ENCODE measurements around the gene ERCC6L2.

Gene ERCC6L2

DNA sequence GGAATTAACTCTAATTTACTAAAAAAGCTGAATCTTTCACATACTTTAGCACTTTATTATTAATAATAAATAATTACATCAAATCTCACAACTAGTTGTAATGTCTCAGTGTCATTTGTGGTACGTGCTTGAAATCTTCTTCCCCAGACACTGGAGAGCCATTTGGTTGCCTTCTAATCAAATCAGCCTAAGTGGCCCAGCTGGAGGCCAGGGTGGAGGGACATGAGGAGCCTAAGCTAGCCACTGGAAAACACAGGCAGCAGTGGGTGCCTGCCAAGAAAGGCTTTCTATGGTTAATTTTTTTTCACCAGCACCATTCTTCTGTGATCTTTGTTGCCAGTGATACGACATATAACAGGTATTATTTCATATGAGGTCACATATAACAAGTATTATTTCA is 117.0 kb downstream of the ERCC6L2 start:
- no peaks in the 10 kb centered on the region for H3K36me3 ChIP-seq (ENCODE audit: control insufficient read depth, insufficient read depth, low read length)
- DNase-seq (ENCODE audit: low read depth, low spot score) = no peak
- H3K27me3 ChIP-seq (ENCODE audit: control insufficient read depth, insufficient read depth, low read length) = no peaks in the 10 kb centered on the region

DNA sequence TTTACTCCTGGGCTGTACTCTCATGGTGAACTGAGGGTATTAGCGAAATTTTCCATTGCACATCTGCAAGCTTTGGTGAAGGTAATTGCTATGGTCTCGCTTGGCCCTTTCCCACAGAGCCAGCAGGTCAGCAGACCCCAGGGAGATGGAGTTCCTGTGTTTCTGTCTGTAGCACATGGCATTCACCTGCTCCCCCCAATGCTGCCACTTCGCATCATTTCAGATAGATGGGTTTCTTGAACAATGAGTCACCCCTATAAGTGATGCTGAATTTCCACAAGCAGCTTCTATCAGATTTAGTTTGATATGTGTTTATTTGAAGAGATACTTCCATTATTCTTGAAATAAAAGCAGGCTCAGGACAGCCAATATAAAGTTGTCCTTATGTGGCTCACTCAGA is 117.8 kb downstream of the ERCC6L2 start:
- Histone ChIP-seq H3K9me3 (ENCODE audit: control insufficient read depth, insufficient read depth, low read length) (no peaks in the 10 kb centered on the region), H3K4me1 (ENCODE audit: control insufficient read depth, insufficient read depth, low read length) (0 out of 2 replicates have a peak, but pooled peaks cover 1% of the 10 kb centered on the region), H3K27me3 (ENCODE audit: control insufficient read depth, insufficient read depth, low read length) (no peaks in the 10 kb centered on the region), H3K27ac (ENCODE audit: low read length) (no peak overlapping the region), H3K36me3 (ENCODE audit: control insufficient read depth, insufficient read depth, low read length) (no peaks in the 10 kb centered on the region), H3K4me3 (ENCODE audit: low read length) (no peak overlapping the region)
- no peak for DNase-seq (ENCODE audit: low read depth, low spot score)
- no CpG with 5 or more reads among the region's 3 CpGs for WGBS (ENCODE audit: insufficient coverage, insufficient read length)

More for the DNA sequence above, 117.0 kb downstream of the ERCC6L2 start:
- Histone ChIP-seq H3K4me1 (ENCODE audit: control insufficient read depth, insufficient read depth, low read length) (0 out of 2 replicates have a peak, but pooled peaks cover 1% of the 10 kb centered on the region), H3K9me3 (ENCODE audit: control insufficient read depth, insufficient read depth, low read length) (no peaks in the 10 kb centered on the region), H3K4me3 (ENCODE audit: low read length) (no peak overlapping the region), H3K27ac (ENCODE audit: low read length) (no peak overlapping the region)
- no CpG with 5 or more reads among the region's 2 CpGs for WGBS (ENCODE audit: insufficient coverage, insufficient read length)

DNA sequence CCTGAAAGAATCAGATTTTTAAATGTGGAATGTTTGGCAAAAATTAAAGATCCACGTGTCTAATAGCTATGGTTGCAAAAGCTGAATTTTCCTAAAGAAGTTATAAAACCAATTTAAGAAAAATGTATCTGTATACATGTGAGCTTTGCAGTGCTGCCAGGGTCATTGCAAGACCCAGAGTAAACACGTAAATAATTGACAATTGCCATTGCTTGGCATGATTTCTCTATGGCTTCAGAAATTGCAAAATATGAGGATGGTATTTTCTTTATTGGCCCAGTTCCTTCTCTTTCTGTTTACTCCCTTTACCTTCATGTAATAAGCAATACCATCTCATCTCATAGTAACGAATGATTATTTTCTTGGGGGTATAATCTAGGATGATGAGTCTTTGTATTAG is 123.9 kb downstream of the ERCC6L2 start:
- no CpG with 5 or more reads among the region's 3 CpGs for WGBS (ENCODE audit: insufficient coverage, insufficient read length)
- Histone ChIP-seq H3K4me3 (ENCODE audit: low read length) (no peak overlapping the region), H3K36me3 (ENCODE audit: control insufficient read depth, insufficient read depth, low read length) (no peaks in the 10 kb centered on the region; the same call in 1 of the 2 replicates), H3K4me1 (ENCODE audit: control insufficient read depth, insufficient read depth, low read length) (no peaks in the 10 kb centered on the region), H3K27ac (ENCODE audit: low read length) (no peak overlapping the region), H3K9me3 (ENCODE audit: control insufficient read depth, insufficient read depth, low read length) (no peaks in the 10 kb centered on the region), H3K27me3 (ENCODE audit: control insufficient read depth, insufficient read depth, low read length) (no peaks in the 10 kb centered on the region)
- DNase-seq (ENCODE audit: low read depth, low spot score) = no peak

DNA sequence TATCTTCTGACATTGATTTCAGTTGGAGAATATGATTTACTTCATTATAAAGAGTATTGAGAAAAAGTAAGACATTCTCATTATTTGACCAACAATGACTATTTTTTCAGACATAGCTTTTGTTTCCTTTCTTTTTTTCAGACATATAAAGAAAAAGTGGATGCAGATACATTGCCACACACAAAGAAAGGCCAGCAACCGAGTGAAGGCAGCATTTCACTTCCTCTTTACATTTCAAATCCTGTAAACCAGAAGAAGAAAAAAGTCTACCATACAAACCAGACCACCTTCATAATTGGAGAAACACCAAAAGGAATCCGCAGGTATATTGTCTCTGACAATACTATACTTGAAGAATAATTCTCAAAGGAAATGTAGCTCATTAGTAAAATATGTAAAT is 128.9 kb downstream of the ERCC6L2 start:
- no peaks in the 10 kb centered on the region for H3K4me1 ChIP-seq (ENCODE audit: control insufficient read depth, insufficient read depth, low read length)
- no peak overlapping the region for H3K4me3 ChIP-seq (ENCODE audit: low read length)
- no peaks in the 10 kb centered on the region for H3K27me3 ChIP-seq (ENCODE audit: control insufficient read depth, insufficient read depth, low read length)
- H3K36me3 ChIP-seq (ENCODE audit: control insufficient read depth, insufficient read depth, low read length) = peaks cover 6% of the 10 kb centered on the region; the same call in 1 of the 2 replicates
- no peak overlapping the region for H3K27ac ChIP-seq (ENCODE audit: low read length)
- no peaks in the 10 kb centered on the region for H3K9me3 ChIP-seq (ENCODE audit: control insufficient read depth, insufficient read depth, low read length)
- no peak for DNase-seq (ENCODE audit: low read depth, low spot score)
- WGBS (ENCODE audit: insufficient coverage, insufficient read length) = no CpG with 5 or more reads among the region's 2 CpGs

DNA sequence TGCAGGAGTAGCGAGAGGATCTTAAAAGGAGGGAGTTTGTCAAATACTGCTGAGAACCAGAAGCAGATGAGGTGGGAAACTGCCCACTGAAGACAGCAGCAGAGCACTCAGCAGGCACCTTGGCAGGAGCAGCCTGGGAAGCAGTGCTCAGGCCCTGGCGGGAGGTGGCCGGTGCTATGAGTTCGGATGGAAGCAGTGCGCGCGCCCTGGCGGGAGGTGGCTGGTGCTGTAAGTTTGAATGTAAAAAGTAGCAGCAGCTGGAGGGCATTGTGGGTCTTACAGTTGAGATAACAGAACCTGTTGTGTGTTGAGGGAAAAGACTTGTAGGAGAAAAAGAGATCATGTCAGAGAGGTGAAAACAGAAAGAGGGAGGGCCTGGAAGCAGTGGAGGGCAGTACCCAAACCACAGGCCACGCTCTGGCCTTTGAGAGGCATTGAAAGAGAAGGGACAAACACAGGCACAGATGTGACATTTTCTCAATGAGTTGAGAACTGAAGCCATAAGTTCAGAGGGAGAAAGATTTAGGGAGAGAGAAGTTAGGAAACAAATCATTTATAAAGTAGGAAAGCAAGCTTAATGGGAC is 130.9 kb downstream of the ERCC6L2 start:
- no peak for DNase-seq (ENCODE audit: low read depth, low spot score)
- WGBS (ENCODE audit: insufficient coverage, insufficient read length) = no CpG with 5 or more reads among the region's 9 CpGs

DNA sequence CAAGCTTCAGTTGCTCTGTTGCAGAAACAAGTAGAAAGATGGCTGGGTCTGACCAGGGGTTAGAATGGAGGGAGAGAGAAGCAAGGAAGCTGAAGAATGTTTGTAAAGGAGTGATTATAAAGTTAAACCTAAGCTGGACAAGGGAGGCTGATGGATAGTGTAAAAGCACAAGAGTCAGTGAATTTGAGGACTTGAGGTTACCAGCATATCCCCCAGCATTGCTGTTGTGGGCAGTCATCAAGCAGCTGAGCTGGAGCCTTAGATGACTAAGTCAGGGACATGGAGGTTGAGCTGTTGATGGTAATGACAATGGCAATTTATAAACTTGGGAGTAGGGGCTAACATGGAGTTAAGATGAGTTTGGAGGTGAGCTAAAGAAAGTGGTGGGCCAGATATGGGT is 131.5 kb downstream of the ERCC6L2 start:
- Histone ChIP-seq H3K27ac (ENCODE audit: low read length) (no peak overlapping the region), H3K36me3 (ENCODE audit: control insufficient read depth, insufficient read depth, low read length) (peaks cover 6% of the 10 kb centered on the region; the same call in 1 of the 2 replicates), H3K9me3 (ENCODE audit: control insufficient read depth, insufficient read depth, low read length) (no peaks in the 10 kb centered on the region), H3K4me1 (ENCODE audit: control insufficient read depth, insufficient read depth, low read length) (no peaks in the 10 kb centered on the region), H3K27me3 (ENCODE audit: control insufficient read depth, insufficient read depth, low read length) (no peaks in the 10 kb centered on the region), H3K4me3 (ENCODE audit: low read length) (no peak overlapping the region)
- no peak for DNase-seq (ENCODE audit: low read depth, low spot score)

More for the DNA sequence above, 130.9 kb downstream of the ERCC6L2 start:
- H3K27me3 ChIP-seq (ENCODE audit: control insufficient read depth, insufficient read depth, low read length) = no peaks in the 10 kb centered on the region
- peaks cover 6% of the 10 kb centered on the region; the same call in 1 of the 2 replicates for H3K36me3 ChIP-seq (ENCODE audit: control insufficient read depth, insufficient read depth, low read length)
- no peaks in the 10 kb centered on the region for H3K4me1 ChIP-seq (ENCODE audit: control insufficient read depth, insufficient read depth, low read length)
- no peaks in the 10 kb centered on the region for H3K9me3 ChIP-seq (ENCODE audit: control insufficient read depth, insufficient read depth, low read length)
- no peak overlapping the region for H3K4me3 ChIP-seq (ENCODE audit: low read length)
- no peak overlapping the region for H3K27ac ChIP-seq (ENCODE audit: low read length)

DNA sequence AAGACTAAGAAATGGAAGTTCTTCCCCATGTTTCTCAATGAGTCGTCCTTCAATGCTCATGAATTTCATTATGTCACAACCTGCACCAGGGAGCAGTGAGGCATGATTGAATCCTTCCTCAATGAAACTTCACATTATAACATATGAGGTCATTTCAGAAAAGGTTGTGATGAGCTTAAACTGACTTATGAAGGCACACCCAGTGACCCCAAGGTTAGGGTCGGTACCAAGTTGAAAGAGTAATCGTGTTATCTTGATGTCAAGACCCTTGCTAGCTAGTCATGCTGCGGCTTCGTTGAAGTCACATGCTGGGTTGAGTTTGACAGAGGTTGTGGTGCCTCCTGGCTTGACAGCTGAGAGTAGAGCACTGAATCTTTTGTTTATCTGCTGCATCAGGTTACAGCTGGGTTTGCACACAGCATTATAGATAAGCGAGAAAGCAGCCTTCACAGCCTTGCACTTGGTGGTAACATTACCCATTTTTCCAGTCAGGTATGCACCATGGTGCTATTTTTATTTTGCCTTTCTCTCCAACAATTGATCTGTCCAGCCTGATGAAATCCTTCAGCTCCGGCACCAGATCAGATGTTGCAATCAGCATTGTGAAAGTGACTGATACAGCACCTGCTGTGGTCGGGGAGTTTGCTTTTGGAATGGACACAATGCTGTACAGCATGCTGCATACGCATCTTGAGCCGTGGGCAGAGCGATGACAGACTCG is 133.2 kb downstream of the ERCC6L2 start:
- H3K36me3 ChIP-seq (ENCODE audit: control insufficient read depth, insufficient read depth, low read length) = peaks cover 6% of the 10 kb centered on the region; the same call in 1 of the 2 replicates
- WGBS (ENCODE audit: insufficient coverage, insufficient read length) = no CpG with 5 or more reads among the region's 12 CpGs
- DNase-seq (ENCODE audit: low read depth, low spot score) = no peak

DNA sequence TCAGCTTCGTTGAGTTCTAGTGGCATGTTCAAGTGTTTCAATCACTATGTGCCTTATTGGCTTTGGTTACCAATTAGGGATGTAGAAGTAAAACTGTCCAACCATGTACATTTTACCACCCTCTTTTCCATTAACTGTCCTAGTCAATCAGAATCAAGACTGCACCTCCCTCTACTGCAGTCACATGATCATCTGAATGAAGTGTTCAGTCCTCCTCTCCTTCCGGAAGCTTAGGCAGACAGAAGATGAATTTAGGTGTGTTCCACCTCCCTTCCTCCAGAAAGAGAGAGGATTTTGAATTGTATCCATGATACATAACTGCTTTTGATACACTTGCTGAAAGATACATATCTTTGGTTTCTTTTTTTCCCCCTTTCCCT is 133.7 kb downstream of the ERCC6L2 start:
- Histone ChIP-seq H3K27me3 (ENCODE audit: control insufficient read depth, insufficient read depth, low read length) (no peaks in the 10 kb centered on the region), H3K36me3 (ENCODE audit: control insufficient read depth, insufficient read depth, low read length) (peaks cover 6% of the 10 kb centered on the region; the same call in 1 of the 2 replicates), H3K27ac (ENCODE audit: low read length) (no peak overlapping the region), H3K9me3 (ENCODE audit: control insufficient read depth, insufficient read depth, low read length) (no peaks in the 10 kb centered on the region), H3K4me3 (ENCODE audit: low read length) (no peak overlapping the region), H3K4me1 (ENCODE audit: control insufficient read depth, insufficient read depth, low read length) (no peaks in the 10 kb centered on the region)
- no peak for DNase-seq (ENCODE audit: low read depth, low spot score)
- no CpG with 5 or more reads among the region's 2 CpGs for WGBS (ENCODE audit: insufficient coverage, insufficient read length)

More for the DNA sequence above, 133.2 kb downstream of the ERCC6L2 start:
- Histone ChIP-seq H3K27ac (ENCODE audit: low read length) (no peak overlapping the region), H3K4me3 (ENCODE audit: low read length) (no peak overlapping the region), H3K9me3 (ENCODE audit: control insufficient read depth, insufficient read depth, low read length) (no peaks in the 10 kb centered on the region), H3K27me3 (ENCODE audit: control insufficient read depth, insufficient read depth, low read length) (no peaks in the 10 kb centered on the region), H3K4me1 (ENCODE audit: control insufficient read depth, insufficient read depth, low read length) (no peaks in the 10 kb centered on the region)

DNA sequence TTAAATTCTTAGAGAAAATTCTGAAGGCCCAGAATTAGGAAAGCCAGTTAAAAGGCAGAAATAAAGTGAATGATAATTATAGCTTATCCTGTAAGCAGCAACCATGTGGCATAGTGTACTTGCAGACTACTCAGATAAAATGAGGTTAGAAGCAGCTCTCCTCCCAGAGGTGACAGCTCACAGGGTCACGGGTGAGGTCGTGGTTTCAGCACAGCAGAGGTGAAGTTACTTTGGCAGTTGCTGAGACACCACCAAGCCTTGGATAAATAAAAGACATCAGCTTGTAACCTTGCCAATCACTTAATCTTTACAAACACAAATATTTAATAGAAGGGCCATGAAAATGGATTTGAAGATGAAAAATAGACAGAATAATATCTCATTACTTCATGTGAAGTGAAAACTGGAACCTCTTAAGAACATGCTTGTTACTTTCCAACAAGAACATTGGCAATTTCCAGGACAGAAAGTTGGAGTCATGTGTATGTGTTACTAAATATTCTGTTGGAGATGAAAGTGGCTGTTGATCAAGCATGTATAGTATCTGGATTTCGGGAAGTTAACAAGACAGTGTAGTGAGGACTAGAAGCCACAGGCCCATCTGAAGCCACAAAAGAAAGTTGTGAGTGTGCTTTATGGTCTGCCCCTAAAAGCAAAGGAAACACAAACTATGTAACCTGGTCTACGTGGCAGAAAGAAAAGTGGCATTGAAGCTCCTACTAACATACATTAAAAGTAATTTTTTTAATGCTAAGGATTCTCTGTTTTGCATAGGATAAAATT is 134.4 kb downstream of the ERCC6L2 start:
- no peak overlapping the region for H3K27ac ChIP-seq (ENCODE audit: low read length)
- DNase-seq (ENCODE audit: low read depth, low spot score) = no peak
- no peaks in the 10 kb centered on the region for H3K9me3 ChIP-seq (ENCODE audit: control insufficient read depth, insufficient read depth, low read length)
- WGBS (ENCODE audit: insufficient coverage, insufficient read length) = no CpG with 5 or more reads among the region's 4 CpGs
- no peak overlapping the region for H3K4me3 ChIP-seq (ENCODE audit: low read length)
- no peaks in the 10 kb centered on the region for H3K4me1 ChIP-seq (ENCODE audit: control insufficient read depth, insufficient read depth, low read length)
- H3K27me3 ChIP-seq (ENCODE audit: control insufficient read depth, insufficient read depth, low read length) = no peaks in the 10 kb centered on the region
- H3K36me3 ChIP-seq (ENCODE audit: control insufficient read depth, insufficient read depth, low read length) = peaks cover 6% of the 10 kb centered on the region; the same call in 1 of the 2 replicates

DNA sequence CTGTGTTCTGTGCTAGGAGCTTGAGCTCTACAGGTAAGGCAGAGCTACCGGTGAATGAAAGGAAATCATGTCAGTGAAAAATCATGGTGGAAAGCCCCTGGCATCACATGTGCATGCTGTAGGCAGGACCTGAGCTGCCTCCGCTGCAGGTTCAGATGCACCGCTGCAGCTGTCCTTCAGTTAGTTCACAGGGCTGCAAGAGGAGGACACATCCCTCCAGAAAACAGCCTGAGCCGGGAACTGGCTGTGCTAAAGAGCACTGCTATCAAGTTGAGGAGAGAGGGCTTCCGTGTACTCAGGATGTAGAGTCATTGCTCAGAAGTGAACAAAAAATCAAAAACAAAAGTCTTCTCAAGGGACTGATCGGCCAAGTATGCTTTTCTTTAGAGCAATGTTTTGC is 138.6 kb downstream of the ERCC6L2 start:
- no peaks in the 10 kb centered on the region for H3K4me1 ChIP-seq (ENCODE audit: control insufficient read depth, insufficient read depth, low read length)
- no peaks in the 10 kb centered on the region for H3K9me3 ChIP-seq (ENCODE audit: control insufficient read depth, insufficient read depth, low read length)
- no peaks in the 10 kb centered on the region for H3K27me3 ChIP-seq (ENCODE audit: control insufficient read depth, insufficient read depth, low read length)
- WGBS (ENCODE audit: insufficient coverage, insufficient read length) = no CpG with 5 or more reads among the region's 6 CpGs
- no peak for DNase-seq (ENCODE audit: low read depth, low spot score)
- H3K36me3 ChIP-seq (ENCODE audit: control insufficient read depth, insufficient read depth, low read length) = 0 out of 2 replicates have a peak, but pooled peaks cover under 1% of the 10 kb centered on the region
- no peak overlapping the region for H3K27ac ChIP-seq (ENCODE audit: low read length)
- no peak overlapping the region for H3K4me3 ChIP-seq (ENCODE audit: low read length)

Measured in iPS DF 6.9 (cell line).